ENCODE data around the gene STARD7. TPM values are rescaled to one million over a fixed set of nuclear protein-coding genes. Genes with fewer than 3 reads are reported as not detected.

STARD7 gene
- total and polyA plus RNA-seq, 9 of the 15 experiments (the other 6 are each of a cell fraction or from before 2014, with no cell fraction given) = 90.9 to 196 (median 145) TPM

GRCh38 chr2:96253006-96253405, 44.4 kb upstream of the STARD7 start:
- intact Hi-C loops (cut with micrococcal nuclease) (no loop called here), in situ Hi-C loops (cut with MboI) (no loop called here)
- ATAC-seq = no peak
- ChIA-PET POLR2A (interaction anchor here (0.6 kb wide), 1 partner anchor 14 kb away, joined by 3 read pairs; no protein-coding TSS in a partner anchor), CTCF (ENCODE audit: low intra/inter-chr PET ratio) (interaction anchor here (1.1 kb wide), 1 partner anchor 255 kb away, joined by 3 read pairs; no protein-coding TSS in a partner anchor)
- Histone ChIP-seq H3K9me3 (replicated peaks; ENCODE audit: control insufficient read depth, insufficient read depth, low read depth, low read length) (no peaks in the 10 kb centered on the region), H3K4me2 (ENCODE audit: insufficient read depth, low read length) (no peak overlapping the region), H3K27me3 (ENCODE audit: control insufficient read depth in 2 of 2, insufficient read depth in 2 of 2, low read length in 2 of 2) (no peaks in the 10 kb centered on the region), H3K27ac (ENCODE audit: extremely low read depth, low read depth, low read length) (no peak overlapping the region), H3K9me1 (ENCODE audit: control insufficient read depth, insufficient read depth, low read length) (no peaks in the 10 kb centered on the region), H4K20me1 (replicated peaks; ENCODE audit: control insufficient read depth, insufficient read depth, low read length) (no peaks in the 10 kb centered on the region), H2AFZ (ENCODE audit: low read depth, low read length) (no peak overlapping the region), H3K9ac (ENCODE audit: insufficient read depth in 1 of 2, low read depth in 2 of 2, low read length in 2 of 2) (no peak overlapping the region), H3K36me3 (ENCODE audit: control insufficient read depth, insufficient read depth, low read length) (peaks cover 49% of the 10 kb centered on the region; the same call in 2 of the 3 replicates), H3K79me2 (ENCODE audit: control insufficient read depth, insufficient read depth, low read length) (no peaks in the 10 kb centered on the region; the same call in 2 of the 3 replicates), H3K4me3 (no peak overlapping the region), H3K4me1 (replicated peaks in 1 of 2; ENCODE audit: control insufficient read depth in 2 of 2, insufficient read depth in 2 of 2, low read length in 2 of 2) (0 out of 5 replicates have a peak, but pooled peaks cover 3% of the 10 kb centered on the region in 2 experiments)
- WGBS (ENCODE audit: insufficient coverage, low coverage, missing lambda C conversion rate) = 78% methylated on average over 7 of the region's 7 CpGs
- no peak for FAIRE-seq
- BruUV-seq (replicated peaks) = no TSS peak
- no peak for DNase-seq (ENCODE audit: extremely low read depth in 1 of 4, low spot score in 3 of 4)
- TF ChIP-seq PCBP1 (IDR thresholded peaks at IDR 0.05; ENCODE audit: low read depth, low read length, poor library complexity, severe bottlenecking) = no peak
- no peak for TF ChIP-seq ELK1 (CRISPR knock-in tag; IDR thresholded peaks at IDR 0.05)
- no peak for TF ChIP-seq TCF7L2 (IDR thresholded peaks at IDR 0.05; ENCODE audit: low read depth, low read length)
- TF ChIP-seq HSF4 (CRISPR knock-in tag; IDR thresholded peaks at IDR 0.05; ENCODE audit: borderline replicate concordance) = no peak
- no peak for TF ChIP-seq NCOA1 (IDR thresholded peaks at IDR 0.05; ENCODE audit: low read depth)
- no peak for TF ChIP-seq MBD2 (IDR thresholded peaks at IDR 0.05; ENCODE audit: borderline replicate concordance, low read depth)
- no peak for TF ChIP-seq RB1 (IDR thresholded peaks at IDR 0.05; ENCODE audit: low read depth)
- TF ChIP-seq EWSR1 (IDR thresholded peaks at IDR 0.05; ENCODE audit: borderline replicate concordance, low read depth, partially characterized antibody) = no peak
- no peak for TF ChIP-seq ZBTB40 (IDR thresholded peaks at IDR 0.05)
- TF ChIP-seq ZBTB40 (CRISPR knock-in tag; IDR thresholded peaks at IDR 0.05) = no peak
- no peak for TF ChIP-seq ZNF143 (CRISPR knock-in tag; IDR thresholded peaks at IDR 0.05)
- TF ChIP-seq ZNF76 (CRISPR knock-in tag; IDR thresholded peaks at IDR 0.05; ENCODE audit: borderline replicate concordance) = no peak

Data from K562 (cell line).